GM19023 (cell line): ENCODE measurements around the gene CAMK2D.

Source experiments
- ATAC-seq: cut with Tn5 transposase; IDR thresholded peaks from one replicate; pipeline ENCODE4 v1.9.1; 2021; ENCODE audit warnings: mild to moderate bottlenecking, moderate library complexity; ENCODE audit not compliant: unreplicated experiment

Gene CAMK2D

DNA sequence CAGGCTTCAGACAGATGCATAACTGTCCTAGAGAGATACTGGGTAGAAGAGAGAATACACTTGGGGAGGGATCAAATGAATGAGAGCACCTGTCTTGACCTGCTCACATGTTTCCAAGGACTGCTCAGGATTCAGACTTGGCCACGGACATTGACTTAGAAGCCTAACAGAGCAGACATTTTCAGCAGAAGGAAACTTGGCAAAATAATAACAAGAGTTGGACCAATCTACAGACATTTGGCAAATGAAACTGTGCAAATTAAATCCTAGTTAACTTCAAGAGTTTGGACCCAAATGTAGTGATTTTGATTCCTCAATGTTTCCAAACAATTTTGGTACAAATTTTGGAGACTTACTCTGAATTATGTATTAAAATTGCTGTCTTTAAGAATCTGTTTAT is 223.9 kb downstream of the CAMK2D start:
- ATAC-seq, result no peak

DNA sequence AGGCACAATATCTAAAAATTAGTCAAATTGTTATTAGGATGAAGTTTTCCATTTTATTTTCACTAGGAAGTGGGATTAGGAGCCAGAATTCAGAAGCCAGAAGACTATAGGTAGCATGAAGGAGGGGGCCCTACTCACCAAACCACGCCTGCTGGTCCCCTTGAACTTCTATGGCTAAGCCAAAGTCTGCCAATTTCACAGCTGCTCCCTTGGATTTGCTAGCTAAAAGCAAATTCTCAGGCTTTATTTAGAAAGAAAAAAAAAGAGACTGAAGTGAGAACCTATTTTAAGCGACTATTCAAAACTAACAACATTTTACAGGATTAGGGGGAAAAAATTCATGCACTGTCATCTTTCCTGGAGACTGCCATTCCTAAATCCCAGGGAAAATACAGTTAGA is 224.3 kb downstream of the CAMK2D start:
- ATAC-seq, result no peak

DNA sequence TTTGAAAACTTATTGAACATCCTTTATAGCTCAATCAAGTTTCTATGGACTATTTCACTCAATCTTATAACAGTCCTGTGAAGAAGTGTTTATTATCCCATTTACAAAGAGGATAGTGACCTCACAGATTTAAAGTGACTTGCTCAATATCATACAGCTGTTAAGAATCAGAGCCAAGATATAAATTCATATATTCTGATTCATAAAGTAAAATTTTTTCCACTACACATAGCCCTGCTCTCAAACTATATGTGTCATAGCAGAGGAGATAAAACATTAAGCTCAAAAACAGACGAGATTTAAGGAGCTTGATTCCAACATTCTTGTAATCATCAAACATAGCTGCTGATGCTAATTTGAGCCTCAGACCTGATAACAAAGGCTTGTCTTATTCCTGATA is 226.8 kb downstream of the CAMK2D start:
- no peak for ATAC-seq

DNA sequence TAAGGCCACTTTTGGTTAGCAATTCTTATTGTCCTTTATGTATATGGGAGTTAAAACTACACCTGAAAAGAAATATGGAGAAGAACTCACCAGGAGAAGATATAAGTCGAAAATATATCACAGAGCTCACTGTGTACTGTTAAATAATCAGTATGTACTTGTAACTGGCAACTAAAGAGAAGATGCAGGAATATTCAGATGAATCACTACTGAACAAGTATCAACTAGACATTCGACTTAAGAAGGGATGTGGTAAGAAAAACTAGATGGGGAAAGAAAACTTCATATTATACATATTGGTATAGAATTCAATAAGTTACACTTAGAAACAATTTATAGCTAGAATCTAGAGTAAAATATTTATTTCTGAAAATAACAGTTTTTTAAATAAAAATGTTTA is 230.0 kb downstream of the CAMK2D start:
- no peak for ATAC-seq

DNA sequence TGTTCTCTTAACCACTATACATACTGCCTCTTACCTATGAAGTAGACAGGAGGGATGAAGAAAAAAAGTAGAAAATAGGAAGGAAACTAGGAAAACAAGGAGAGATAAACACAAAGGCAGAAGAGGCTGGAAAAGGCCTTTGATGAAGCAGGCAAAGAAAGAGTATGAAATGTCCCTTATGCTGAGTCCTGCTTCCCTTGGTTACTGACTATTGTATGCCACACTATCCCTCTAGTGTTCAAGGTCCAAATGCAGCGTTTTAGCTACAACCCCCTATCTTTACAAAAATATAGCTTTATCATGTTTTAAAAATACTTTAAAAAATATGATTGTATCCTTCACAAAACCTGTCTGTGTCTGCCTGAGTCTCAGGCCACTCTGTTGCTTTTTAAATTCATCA is 233.1 kb downstream of the CAMK2D start:
- no peak for ATAC-seq

- no peak for ATAC-seq
Measured at GRCh38 chr4:113525521-113525920, 236.0 kb downstream of the CAMK2D start.

DNA sequence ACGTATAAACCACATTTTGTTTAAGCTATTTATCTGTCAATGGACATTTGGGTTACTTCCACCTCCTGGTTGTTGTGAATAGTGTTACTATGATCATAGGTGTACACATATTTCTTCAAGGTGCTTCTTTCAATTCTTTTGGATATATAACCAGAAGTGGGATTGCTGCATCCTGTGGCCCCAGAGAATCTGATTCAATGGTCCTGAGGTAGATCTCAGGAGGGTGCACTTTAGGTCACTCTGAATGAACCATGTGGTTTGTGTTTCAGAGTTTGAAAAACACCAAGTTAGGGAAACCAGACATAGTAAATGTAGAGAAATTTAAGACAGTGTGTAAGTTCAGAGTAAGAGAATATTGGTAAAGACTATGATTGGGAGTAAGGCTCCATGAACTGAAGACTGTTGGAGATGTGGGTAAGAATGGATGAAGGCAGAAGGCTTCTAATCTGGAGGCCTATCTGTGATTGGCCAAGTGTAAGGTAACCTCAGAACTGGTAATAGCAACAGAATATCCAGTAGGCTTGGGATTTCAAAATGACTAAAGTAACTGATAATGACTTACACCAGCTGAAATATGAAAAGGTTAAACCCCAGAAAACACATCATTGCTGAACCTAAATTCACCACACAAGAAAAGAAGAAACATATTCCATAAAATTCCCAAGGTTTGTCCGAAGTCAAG is 236.9 kb downstream of the CAMK2D start:
- peak; percentile 36 for ATAC-seq

DNA sequence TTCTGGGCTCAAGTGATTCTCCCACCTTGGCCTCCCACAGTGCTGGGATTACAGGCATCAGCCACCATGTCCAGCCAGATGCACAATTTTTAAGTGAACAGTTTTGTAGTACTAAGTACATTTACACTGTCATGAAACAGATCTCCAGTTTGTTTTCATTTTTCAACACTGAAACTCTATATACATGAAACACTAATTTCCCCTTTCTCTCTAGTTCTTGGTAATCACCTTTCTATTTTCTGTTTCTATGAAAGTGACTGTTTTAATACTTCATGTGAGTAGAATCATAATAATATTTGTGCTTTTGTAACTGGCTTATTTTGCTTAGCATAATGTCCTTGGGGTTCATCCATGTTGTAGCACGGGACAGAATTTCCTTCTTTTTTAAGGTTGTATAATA is 237.4 kb downstream of the CAMK2D start:
- peak; percentile 89 for ATAC-seq

GRCh38 chr4:113522433-113522832 is 239.1 kb downstream of the CAMK2D start:
- ATAC-seq, result no peak

- no peak for ATAC-seq
Measured at GRCh38 chr4:113513382-113513781, 248.2 kb downstream of the CAMK2D start.

- ATAC-seq, result no peak
Measured at GRCh38 chr4:113512880-113513279, 248.7 kb downstream of the CAMK2D start.

- ATAC-seq, result no peak
Measured at GRCh38 chr4:113511944-113512343, 249.6 kb downstream of the CAMK2D start.

- ATAC-seq, result no peak
Measured at GRCh38 chr4:113509851-113510250, 251.7 kb downstream of the CAMK2D start.

DNA sequence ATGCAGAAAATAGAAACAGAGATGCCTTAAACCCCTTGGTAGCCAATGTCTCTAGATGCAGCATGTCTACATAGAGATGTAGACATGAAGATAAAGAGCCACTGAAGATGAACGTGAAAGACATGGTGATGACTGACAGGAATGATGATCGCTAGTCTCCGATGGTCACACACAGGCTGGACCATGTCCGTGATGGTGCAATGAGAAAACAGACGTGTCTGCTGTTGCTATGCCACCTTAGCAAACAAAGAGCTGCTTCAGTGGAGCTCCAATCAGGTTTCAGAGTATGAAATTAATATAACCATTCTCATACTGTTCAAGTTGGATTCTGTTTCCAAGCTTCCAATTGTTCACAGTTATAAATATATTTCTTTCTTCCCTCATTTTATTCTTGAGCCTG is 256.5 kb downstream of the CAMK2D start:
- no peak for ATAC-seq

- ATAC-seq, result no peak
Measured at GRCh38 chr4:113504422-113504821, 257.1 kb downstream of the CAMK2D start.

DNA sequence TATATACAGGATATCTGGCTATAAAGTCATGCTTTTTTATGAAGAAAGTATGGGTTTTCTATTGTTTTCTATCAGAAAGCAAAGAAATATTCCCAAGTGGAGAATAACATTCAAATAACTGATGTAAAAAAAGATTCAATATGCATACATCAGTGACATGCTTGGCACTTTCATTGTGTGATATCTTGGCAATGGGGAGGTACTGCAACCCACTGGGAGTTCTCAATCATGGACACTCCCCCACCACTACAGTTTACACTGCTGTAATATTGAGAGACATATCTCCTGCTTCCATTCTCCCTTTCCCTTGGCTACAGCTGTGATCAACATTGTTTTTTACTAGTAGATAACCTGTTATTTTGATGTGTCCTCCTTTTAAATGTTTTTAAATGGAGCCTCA is 257.8 kb downstream of the CAMK2D start:
- ATAC-seq, result no peak

- ATAC-seq, result no peak
Measured at GRCh38 chr4:113502906-113503305, 258.6 kb downstream of the CAMK2D start.

- no peak for ATAC-seq
Measured at GRCh38 chr4:113502476-113502875, 259.1 kb downstream of the CAMK2D start.

DNA sequence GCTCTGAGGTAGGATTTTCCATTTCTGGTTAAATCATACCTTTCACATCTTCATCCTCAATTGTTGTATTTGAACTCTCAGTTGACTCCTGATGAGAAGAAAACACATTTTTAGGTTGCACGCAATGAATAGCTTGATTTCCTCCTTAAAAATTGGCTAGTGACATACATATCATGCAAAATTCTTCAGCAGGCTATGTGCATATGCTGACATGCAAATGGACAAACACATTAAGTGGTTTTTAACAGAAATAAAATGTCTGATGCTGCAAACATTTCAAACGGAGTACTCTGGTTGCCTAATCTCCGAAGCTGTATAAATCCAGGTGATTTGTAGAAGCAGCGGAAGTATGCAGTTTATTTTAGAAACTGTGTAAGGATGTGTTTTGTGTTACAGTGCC is 261.1 kb downstream of the CAMK2D start:
- no peak for ATAC-seq

GRCh38 chr4:113499696-113500095 is 261.8 kb downstream of the CAMK2D start:
- no peak for ATAC-seq

DNA sequence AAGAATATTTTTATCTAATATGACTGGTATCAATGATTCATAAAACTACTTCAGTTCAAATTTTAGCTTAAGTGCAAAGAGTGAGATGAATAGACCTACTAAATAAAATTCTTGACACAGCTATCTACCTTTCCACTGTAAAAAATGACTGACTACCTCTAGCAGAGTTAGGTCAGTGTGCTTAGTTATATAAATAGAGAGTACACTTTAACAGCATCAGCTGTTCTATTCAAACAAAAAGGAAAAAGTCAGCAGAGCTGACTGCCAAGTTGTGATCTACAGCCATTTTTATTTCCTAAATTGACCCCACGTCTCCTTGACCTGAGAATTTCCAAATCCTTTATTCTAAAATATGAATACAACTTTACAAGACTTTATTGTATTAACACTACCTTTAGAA is 262.4 kb downstream of the CAMK2D start:
- ATAC-seq, result no peak

DNA sequence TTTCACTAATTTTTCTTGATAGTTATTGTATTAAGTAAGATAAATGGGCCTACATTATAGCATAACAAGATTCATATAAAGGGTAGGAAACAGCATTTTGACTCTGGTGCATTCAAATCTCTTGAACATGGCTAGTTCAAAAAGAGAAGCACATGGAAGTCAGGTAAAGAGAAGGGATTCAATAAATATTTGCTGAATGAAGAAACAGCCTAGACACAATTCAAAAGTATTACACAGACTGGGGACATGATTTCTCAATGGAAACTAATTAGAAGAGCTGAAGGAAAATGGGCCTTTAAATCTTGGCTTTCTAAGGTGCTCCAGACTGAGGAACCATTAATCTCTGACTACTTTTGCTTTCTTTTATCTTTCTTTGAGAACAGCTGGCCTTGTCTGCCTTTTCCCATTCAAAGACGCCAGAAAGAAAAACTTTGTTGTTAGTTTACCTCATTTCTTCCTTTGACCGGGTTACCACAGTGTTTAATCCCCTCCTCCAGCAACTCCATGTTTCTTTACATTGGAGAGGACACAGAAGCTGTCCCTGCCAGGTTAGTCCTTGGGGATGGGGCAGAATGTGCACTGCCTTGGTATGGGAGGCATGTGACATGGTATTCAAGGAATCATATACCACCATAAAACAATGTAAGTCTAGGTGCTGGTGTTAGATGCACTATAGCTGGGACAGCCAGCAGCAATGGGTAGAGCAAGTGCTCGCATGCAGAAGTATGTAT is 264.2 kb downstream of the CAMK2D start:
- ATAC-seq, result no peak

GRCh38 chr4:113496698-113497097 is 264.8 kb downstream of the CAMK2D start:
- ATAC-seq, result no peak
